ENCODE data around the gene RHOF.
A peak's percentile ranks its signal among the peaks of the same experiment; 100 is the strongest.

The RHOF gene

DNA sequence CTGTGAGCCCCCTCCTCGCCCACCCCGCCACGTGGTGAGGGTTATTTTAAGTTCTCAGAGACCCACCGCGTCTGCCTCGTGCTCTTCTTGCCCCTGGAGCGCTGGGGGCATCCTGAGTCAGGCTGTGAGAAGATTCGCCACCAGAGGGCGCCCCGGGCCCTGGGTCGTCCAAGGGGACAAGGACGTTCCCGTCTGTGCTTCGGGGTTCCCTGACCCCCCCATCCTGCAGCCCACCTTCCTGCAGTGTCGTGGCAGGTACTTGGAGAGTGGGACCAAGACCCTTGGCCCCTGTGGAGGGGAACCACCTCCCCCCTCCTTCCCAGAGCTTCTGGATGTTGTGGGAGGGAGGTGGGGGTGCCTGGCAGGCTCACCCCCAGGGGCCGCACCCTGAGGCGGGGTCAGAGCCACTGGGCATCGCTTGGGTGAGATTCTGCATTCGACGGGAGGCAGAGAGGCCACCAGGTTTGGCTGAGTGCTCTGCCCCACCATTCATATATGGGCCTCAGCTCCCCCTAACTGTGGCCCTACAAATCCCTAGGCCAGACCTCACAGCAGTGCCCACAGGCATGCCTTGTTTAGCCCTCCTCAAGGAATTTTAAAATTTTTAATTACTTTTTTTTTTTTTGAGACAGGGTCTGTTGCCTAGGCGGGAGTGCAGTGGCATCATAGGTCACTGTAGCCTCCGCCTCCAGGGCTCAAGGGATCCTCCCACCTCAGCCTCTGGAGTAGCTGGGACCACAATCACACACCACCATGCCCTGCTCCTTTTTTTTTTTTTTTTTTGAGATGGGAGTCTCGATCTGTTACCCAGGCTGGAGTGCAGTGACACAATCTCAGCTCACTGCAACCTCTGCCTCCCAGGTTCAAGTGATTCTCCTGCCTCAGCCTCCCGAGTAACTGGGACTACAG lies 17.0 kb downstream of the RHOF start:
- DNase-seq (ENCODE audit: extremely low read depth, insufficient read length) = peak; percentile 76
- peaks cover 17% of the 10 kb centered on the region for H3K36me3 ChIP-seq (ENCODE audit: control insufficient read depth, insufficient read depth, low read length)
- peak; percentile 91 for TF ChIP-seq CTCF (IDR thresholded peaks at IDR 0.05; ENCODE audit: insufficient read depth, low read length, poor library complexity, severe bottlenecking)
- H3K27me3 ChIP-seq (replicated peaks; ENCODE audit: control insufficient read depth, insufficient read depth, low read length) = no peaks in the 10 kb centered on the region
- H3K4me3 ChIP-seq (replicated peaks; ENCODE audit: low read depth, low read length) = no peak overlapping the region

DNA sequence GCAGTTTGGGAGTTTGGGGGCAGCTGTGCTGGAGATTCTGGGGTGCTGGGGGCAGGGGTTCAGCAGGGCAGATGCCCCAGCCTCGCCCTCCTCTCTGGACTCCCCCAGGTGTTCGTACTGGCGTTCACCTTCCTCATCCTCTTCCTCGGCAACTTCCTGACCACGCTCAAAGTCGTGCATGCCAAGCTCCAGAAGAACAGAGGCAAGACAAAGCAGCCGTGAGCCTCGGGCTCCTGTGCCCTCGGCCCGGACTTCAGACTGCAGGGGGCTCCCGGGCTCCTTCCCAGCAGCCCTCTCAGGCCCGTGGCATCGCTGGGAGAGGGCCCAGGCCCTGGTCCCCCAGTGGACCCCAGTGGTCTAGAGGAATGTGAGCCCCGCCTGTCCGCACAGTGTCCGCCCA lies 18.0 kb downstream of the RHOF start:
- H3K27me3 ChIP-seq (replicated peaks; ENCODE audit: control insufficient read depth, insufficient read depth, low read length) = no peaks in the 10 kb centered on the region
- H3K36me3 ChIP-seq (ENCODE audit: control insufficient read depth, insufficient read depth, low read length) = peaks cover 17% of the 10 kb centered on the region
- DNase-seq (ENCODE audit: extremely low read depth, insufficient read length) = no peak
- TF ChIP-seq CTCF (IDR thresholded peaks at IDR 0.05; ENCODE audit: insufficient read depth, low read length, poor library complexity, severe bottlenecking) = no peak
- H3K4me3 ChIP-seq (replicated peaks; ENCODE audit: low read depth, low read length) = no peak overlapping the region

- TF ChIP-seq CTCF (IDR thresholded peaks at IDR 0.05; ENCODE audit: insufficient read depth, low read length, poor library complexity, severe bottlenecking) = no peak
Observed at GRCh38 chr12:121774968-121775474, 18.5 kb downstream of the RHOF start.

DNA sequence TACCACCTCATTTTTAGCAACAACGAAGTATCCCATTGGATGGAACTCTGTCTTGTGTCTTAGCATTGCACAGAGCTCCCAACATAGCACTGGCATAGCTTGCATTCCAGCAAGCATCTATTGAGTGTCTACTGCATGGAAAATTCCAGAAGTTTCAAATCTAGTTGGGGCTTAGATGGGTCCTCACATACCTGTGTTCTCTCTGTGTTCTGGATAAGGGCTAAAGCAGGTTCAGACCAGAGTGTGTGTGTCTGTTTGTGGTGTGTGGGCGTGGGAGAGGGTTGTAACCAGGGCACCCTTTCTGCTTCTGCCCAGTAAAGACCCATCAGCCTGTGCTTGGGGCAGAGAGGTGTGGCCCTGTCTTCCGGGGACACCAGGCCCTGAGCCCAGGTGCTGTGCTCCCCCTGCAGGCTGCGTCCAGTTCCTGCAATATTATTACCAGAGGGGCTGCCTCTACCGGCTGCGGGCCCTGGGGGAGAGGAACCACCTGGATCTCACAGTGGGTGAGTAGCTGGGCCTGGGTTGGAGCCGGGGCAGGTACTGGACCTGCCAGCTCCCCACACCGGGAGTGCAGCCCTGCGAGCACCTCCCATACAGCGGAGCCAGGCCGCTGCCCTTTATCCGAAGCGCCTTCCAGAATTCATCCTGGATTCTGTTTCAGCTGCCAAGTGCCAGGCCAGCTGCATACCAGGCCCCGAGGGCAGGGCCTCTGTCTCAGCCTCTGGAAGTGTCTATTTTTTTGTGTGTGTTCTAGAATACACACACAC lies 20.3 kb downstream of the RHOF start:
- Histone ChIP-seq H3K27me3 (replicated peaks; ENCODE audit: control insufficient read depth, insufficient read depth, low read length) (no peaks in the 10 kb centered on the region), H3K36me3 (ENCODE audit: control insufficient read depth, insufficient read depth, low read length) (no peaks in the 10 kb centered on the region; the same call in 1 of the 2 replicates), H3K4me3 (replicated peaks; ENCODE audit: low read depth, low read length) (no peak overlapping the region)
- peak; percentile 94 for TF ChIP-seq CTCF (IDR thresholded peaks at IDR 0.05; ENCODE audit: insufficient read depth, low read length, poor library complexity, severe bottlenecking)
- DNase-seq (ENCODE audit: extremely low read depth, insufficient read length) = peak; percentile 69

More at GRCh38 chr12:121774968-121775474, 18.5 kb downstream of the RHOF start:
- H3K36me3 ChIP-seq (ENCODE audit: control insufficient read depth, insufficient read depth, low read length) = peaks cover 14% of the 10 kb centered on the region
- no peak for DNase-seq (ENCODE audit: extremely low read depth, insufficient read length)
- no peaks in the 10 kb centered on the region for H3K27me3 ChIP-seq (replicated peaks; ENCODE audit: control insufficient read depth, insufficient read depth, low read length)
- H3K4me3 ChIP-seq (replicated peaks; ENCODE audit: low read depth, low read length) = no peak overlapping the region

- no peak overlapping the region for H3K4me3 ChIP-seq (replicated peaks; ENCODE audit: low read depth, low read length)
- H3K36me3 ChIP-seq (ENCODE audit: control insufficient read depth, insufficient read depth, low read length) = no peaks in the 10 kb centered on the region; the same call in 1 of the 2 replicates
- no peaks in the 10 kb centered on the region for H3K27me3 ChIP-seq (replicated peaks; ENCODE audit: control insufficient read depth, insufficient read depth, low read length)
- DNase-seq (ENCODE audit: extremely low read depth, insufficient read length) = no peak
- TF ChIP-seq CTCF (IDR thresholded peaks at IDR 0.05; ENCODE audit: insufficient read depth, low read length, poor library complexity, severe bottlenecking) = no peak
Observed at GRCh38 chr12:121770813-121771625, 22.5 kb downstream of the RHOF start.
